OCI-LY7 (cell line): ENCODE data around the gene FBXO4.

Experiments
- CTCF ChIP-seq: fragments of 200-600 bp; sonication (generic); conservative IDR thresholded peaks from 2 replicates; pipeline ENCODE4 v1.5.1; 2014; ENCODE audit warnings: mild to moderate bottlenecking, antibody characterized with exemption, low read length, moderate library complexity, mixed read lengths
- EZH2phosphoT487 ChIP-seq: fragments of 200-600 bp; sonication (generic); IDR thresholded peaks from 2 replicates; pipeline ENCODE4 v1.6.1; 2018; ENCODE audit warnings: low read depth, borderline replicate concordance, mild to moderate bottlenecking, mixed run types, antibody characterized with exemption, low read length, moderate library complexity, mixed read lengths

- TF ChIP-seq CTCF, result no peak
- no peak for TF ChIP-seq EZH2phosphoT487
Measured at GRCh38 chr5:41940641-41941040, 15.6 kb downstream of the FBXO4 start.
